AG09309 (cell line): Measurements from ENCODE around the gene UGT1A10.

Source experiments
- DNase-seq: peaks from one replicate; pipeline ENCODE4 v3.0.0-alpha.2; 2010; ENCODE audit warnings: low read depth
- H3K4me3 ChIP-seq: 2 replicates; pipeline ENCODE4 v1.5.1; 2011; ENCODE audit warnings: mild to moderate bottlenecking, low read depth, low read length, moderate library complexity; ENCODE audit not compliant: control insufficient read depth
- CTCF ChIP-seq: IDR thresholded peaks from 2 replicates; pipeline ENCODE4 v1.5.1; 2011; ENCODE audit warnings: mild to moderate bottlenecking, low read depth, low read length, inconsistent platforms; ENCODE audit not compliant: insufficient read depth, control insufficient read depth; ENCODE audit errors: missing control alignments

UGT1A10 gene

GRCh38 chr2:233801357-233802131 is 165.3 kb downstream of the UGT1A10 start:
- DNase-seq, result no peak
- no peak for TF ChIP-seq CTCF
- no peak overlapping the region for H3K4me3 ChIP-seq

GRCh38 chr2:233802132-233802815 is 166.0 kb downstream of the UGT1A10 start:
- no peak overlapping the region for H3K4me3 ChIP-seq
- no peak for DNase-seq
- no peak for TF ChIP-seq CTCF

- H3K4me3 ChIP-seq, result no peak overlapping the region
- DNase-seq, result no peak
- TF ChIP-seq CTCF, result no peak
Measured at GRCh38 chr2:233803292-233803911, 167.2 kb downstream of the UGT1A10 start.

GRCh38 chr2:233803994-233804393 is 167.7 kb downstream of the UGT1A10 start:
- no peak for TF ChIP-seq CTCF
- no peak overlapping the region for H3K4me3 ChIP-seq
- no peak for DNase-seq

- DNase-seq, result no peak
- no peak for TF ChIP-seq CTCF
- H3K4me3 ChIP-seq, result no peak overlapping the region
Measured at GRCh38 chr2:233807215-233807865, 171.1 kb downstream of the UGT1A10 start.
